Tibial artery (tissue), 4 donors: Measurements from ENCODE around the gene OCEL1.

Source experiments
- DNase-seq, 2 donors: peaks; one replicate each; pipeline ENCODE4 v3.0.0-alpha.2; 2019
- H3K27ac ChIP-seq, 2 donors: fragments of 200-600 bp; sonication (generic) in 1 of 2; 1 replicate in 1 of 2; 2 replicates in 1 of 2; pipeline ENCODE4 v1.5.1; 2018 to 2019; ENCODE audit warnings: mild to moderate bottlenecking in 1 of 2
- H3K27me3 ChIP-seq, 2 donors: fragments of 200-600 bp; sonication (generic) in 1 of 2; one replicate each; pipeline versions ENCODE4 v1.5.1 to v1.6.0; 2016 to 2019
- H3K36me3 ChIP-seq, 3 donors: fragments of 200-600 bp; sonication (generic) in 2 of 3; one replicate each; pipeline ENCODE4 v1.5.1; 2016 to 2019; ENCODE audit warnings: mild to moderate bottlenecking in 2 of 3
- H3K4me1 ChIP-seq, 4 donors: fragments of 200-600 bp; sonication (generic) in 2 of 4; 1 replicate in 3 of 4; 2 replicates in 1 of 4; pipeline ENCODE4 v1.5.1; 2016 to 2019
- H3K4me3 ChIP-seq, 2 donors: fragments of 200-600 bp; sonication (generic) in 1 of 2; 1 replicate in 1 of 2; 2 replicates in 1 of 2; pipeline ENCODE4 v1.5.1; 2018 to 2019; ENCODE audit warnings: mild to moderate bottlenecking in 2 of 2
- H3K9me3 ChIP-seq, 3 donors: fragments of 200-600 bp; sonication (generic) in 1 of 3; one replicate each; pipeline ENCODE4 v1.5.1; 2016 to 2019
- intact Hi-C: fragments of 100-400 bp; cut with DNase I; formaldehyde crosslinking; loops from one replicate; pipeline ENCODE4 v1.15.0; 2023; ENCODE audit warnings: low total_unique reads
- TF ChIP-seq, protein P1 (sequence below), 2 experiments: fragments of 200-600 bp in 1 of 2; fragments of 450-650 bp in 1 of 2; IDR thresholded peaks; one replicate each; pipeline ENCODE4 v1.5.1; 2017 to 2019; ENCODE audit warnings: antibody characterized with exemption in 2 of 2, mild to moderate bottlenecking in 1 of 2, moderate library complexity in 1 of 2

OCEL1 gene

DNA sequence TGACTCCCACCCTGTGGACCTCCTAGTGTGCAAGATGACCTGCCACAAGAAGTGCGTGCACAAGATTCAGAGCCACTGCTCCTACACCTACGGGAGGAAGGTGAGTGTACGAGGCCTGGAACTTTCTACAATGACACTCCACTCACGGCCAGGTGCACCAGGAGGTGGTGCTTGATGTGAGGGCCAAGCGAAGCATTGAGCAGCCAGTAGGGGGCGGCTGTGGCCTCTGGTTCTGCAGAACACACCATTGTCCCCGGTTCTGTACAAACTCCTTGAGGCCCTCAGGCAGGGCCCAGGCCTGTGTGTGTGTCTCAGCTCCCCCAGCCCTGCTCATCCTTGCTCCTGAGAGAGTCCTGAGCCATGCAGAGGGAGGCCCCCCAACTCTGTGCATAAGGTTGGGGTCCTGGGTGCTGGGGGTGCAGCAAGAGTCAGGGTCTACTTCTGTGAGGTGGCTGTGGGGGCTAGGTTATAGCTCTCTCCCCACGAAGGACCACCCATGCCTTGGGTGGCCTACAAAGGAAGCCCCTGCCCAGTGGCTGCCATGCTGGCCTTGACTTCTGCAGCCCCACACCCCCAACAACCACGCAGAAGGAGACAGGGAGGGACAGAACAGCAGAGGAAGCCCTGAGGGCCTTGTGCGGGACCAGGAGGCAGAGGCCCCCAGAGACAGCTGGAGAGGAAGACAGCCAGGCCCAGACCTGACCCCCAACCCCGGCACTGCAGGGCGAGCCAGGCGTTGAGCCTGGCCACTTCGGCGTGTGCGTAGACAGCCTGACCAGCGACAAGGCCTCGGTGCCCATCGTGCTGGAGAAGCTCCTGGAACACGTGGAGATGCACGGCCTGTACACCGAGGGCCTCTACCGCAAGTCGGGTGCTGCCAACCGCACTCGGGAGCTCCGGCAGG is 20.5 kb upstream of the OCEL1 start:
- Histone ChIP-seq H3K4me1 (no peaks in the 10 kb centered on the region), H3K27me3 (no peaks in the 10 kb centered on the region), H3K27ac (no peak overlapping the region), H3K36me3 (peaks cover 81 to 98% (median 85%) of the 10 kb centered on the region in 3 donors), H3K9me3 (no peaks in the 10 kb centered on the region), H3K4me3 (no peak overlapping the region)
- DNase-seq, result no peak
- intact Hi-C loops, result loop anchor here (5.0 kb wide), 1 partner anchor 77 kb away; the partner anchor contains the start of gene ANKLE1
- TF ChIP-seq, protein P1, sequence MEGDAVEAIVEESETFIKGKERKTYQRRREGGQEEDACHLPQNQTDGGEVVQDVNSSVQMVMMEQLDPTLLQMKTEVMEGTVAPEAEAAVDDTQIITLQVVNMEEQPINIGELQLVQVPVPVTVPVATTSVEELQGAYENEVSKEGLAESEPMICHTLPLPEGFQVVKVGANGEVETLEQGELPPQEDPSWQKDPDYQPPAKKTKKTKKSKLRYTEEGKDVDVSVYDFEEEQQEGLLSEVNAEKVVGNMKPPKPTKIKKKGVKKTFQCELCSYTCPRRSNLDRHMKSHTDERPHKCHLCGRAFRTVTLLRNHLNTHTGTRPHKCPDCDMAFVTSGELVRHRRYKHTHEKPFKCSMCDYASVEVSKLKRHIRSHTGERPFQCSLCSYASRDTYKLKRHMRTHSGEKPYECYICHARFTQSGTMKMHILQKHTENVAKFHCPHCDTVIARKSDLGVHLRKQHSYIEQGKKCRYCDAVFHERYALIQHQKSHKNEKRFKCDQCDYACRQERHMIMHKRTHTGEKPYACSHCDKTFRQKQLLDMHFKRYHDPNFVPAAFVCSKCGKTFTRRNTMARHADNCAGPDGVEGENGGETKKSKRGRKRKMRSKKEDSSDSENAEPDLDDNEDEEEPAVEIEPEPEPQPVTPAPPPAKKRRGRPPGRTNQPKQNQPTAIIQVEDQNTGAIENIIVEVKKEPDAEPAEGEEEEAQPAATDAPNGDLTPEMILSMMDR (IDR thresholded peaks at IDR 0.05), result peak; percentile 39 to 48

DNA sequence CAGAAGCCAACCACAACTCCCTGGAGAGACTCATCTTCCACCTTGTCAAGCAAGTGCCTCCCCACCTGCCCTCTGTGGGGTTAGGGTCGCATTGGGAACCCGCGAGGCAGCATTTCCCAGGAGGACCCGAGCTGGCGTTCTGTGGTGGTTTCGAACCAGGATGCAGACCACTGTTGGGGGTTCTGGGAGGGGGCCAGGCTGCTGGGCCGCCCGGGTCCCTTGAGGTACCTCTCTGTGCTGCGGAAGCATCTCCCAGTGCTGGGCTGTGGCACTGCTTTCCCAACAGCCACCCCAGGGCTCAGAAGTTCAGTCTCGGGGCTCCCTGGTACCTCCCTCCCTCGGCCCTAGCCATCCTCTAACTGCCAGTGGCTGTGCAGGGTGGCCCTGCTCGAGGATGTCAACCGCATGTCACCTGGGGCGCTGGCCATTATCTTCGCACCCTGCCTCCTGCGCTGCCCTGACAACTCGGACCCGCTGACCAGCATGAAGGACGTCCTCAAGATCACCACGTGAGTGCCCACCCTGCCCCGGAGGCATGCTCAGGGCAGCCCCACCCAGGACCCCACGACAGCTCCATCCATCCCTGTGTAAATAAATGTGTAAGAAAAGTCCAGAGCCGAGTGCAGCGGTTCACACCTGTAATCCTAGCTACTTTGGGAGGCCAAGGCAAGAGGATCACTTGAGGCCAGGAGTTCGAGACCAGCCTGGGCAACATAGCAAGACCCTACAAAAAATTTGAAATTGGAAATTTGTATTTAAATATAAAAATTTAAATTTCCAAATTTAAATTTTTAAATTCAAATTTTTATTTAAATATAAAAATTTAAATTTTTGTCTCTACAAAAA is 19.1 kb upstream of the OCEL1 start:
- DNase-seq, result no peak
- Histone ChIP-seq H3K4me1 (no peaks in the 10 kb centered on the region), H3K36me3 (peaks cover 81 to 98% (median 85%) of the 10 kb centered on the region in 3 donors), H3K27me3 (no peaks in the 10 kb centered on the region), H3K4me3 (no peak overlapping the region), H3K9me3 (no peaks in the 10 kb centered on the region), H3K27ac (no peak overlapping the region)
- TF ChIP-seq, protein P1 (IDR thresholded peaks at IDR 0.05), result no peak
- intact Hi-C loops, result loop anchor here (5.0 kb wide), 1 partner anchor 75 kb away; the partner anchor contains the start of gene ANKLE1

DNA sequence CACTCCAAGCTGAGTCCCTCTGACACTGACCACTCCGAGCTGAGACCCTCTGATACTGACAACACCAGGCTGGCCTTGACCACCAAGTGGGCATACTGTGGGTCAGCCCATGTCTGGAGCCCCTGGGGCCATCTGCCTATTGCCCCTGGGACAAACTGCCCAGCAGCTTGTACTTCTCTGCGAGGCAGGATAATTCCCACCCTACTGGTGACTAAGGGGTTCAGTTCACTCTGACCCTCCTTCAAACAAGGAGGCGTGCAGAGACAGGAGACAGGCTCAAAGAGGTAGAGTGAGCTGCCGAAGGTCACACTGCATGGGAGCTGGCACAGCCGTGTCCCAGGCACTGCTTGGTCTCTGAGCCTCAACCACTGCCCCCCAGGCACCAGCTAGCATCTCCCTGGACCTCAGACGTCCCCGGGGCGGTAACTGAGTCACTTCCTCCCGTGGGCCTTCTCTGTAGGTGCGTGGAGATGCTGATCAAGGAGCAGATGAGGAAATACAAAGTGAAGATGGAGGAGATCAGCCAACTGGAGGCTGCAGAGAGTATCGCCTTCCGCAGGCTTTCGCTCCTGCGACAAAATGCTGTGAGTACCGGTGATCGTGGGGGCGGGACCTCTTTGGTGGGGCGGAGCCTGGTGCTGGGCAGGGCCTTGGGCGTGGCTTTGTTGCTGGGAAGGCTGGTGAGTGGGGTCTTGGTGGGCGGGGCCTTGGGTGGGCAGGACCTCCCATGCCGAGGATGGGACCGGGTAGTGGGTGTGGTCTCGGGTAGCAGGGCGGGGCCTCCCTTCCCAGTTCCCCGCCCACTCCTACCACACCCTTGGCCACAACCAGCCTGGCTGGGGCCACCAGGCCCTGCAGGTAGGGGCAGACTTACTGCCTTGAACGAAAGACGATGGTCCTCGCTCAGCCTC is 16.6 kb upstream of the OCEL1 start:
- DNase-seq, result no peak
- no peaks in the 10 kb centered on the region for H3K9me3 ChIP-seq
- TF ChIP-seq, protein P1 (IDR thresholded peaks at IDR 0.05), result no peak
- H3K36me3 ChIP-seq, result peaks cover 71 to 91% (median 72%) of the 10 kb centered on the region in 3 donors
- H3K4me1 ChIP-seq, result peaks cover 0 to 1% (median under 1%) of the 10 kb centered on the region in 4 donors
- no peak overlapping the region for H3K4me3 ChIP-seq
- no peaks in the 10 kb centered on the region for H3K27me3 ChIP-seq
- H3K27ac ChIP-seq, result no peak overlapping the region
- intact Hi-C loops, result loop anchor here (5.0 kb wide), 1 partner anchor 73 kb away; the partner anchor contains the start of gene ANKLE1

- TF ChIP-seq, protein P1 (IDR thresholded peaks at IDR 0.05), result no peak
- intact Hi-C loops, result no loop called here
- no peaks in the 10 kb centered on the region for H3K9me3 ChIP-seq
- H3K4me1 ChIP-seq, result peaks cover 0 to 8% (median 6%) of the 10 kb centered on the region in 4 donors
- DNase-seq, result no peak
- peaks cover 67 to 83% (median 68%) of the 10 kb centered on the region in 3 donors for H3K36me3 ChIP-seq
- H3K27ac ChIP-seq, result no peak overlapping the region
- no peaks in the 10 kb centered on the region for H3K27me3 ChIP-seq
- no peak overlapping the region for H3K4me3 ChIP-seq
These were observed 15.7 kb upstream of the OCEL1 start for GRCh38 chr19:17210296-17210695.
